ENCODE measurements around the gene ALG9.

ALG9 gene

GRCh38 chr11:111870886-111871692 is at the start of gene ALG9:
Gene ALG9 (minus strand): TSS chr11:111871581. CDS start chr11:111871482, 99 bp downstream.
- TF ChIP-seq MYC (IDR thresholded peaks at IDR 0.05; ENCODE audit: low read depth, low read length) (0 out of 2 replicates have a peak, but pooled peaks have one; percentile 34), CTCF (IDR thresholded peaks at IDR 0.05; ENCODE audit: low read depth, low read length) (no peak), POLR2A (IDR thresholded peaks at IDR 0.05; ENCODE audit: extremely low read depth, insufficient read length) (peak; percentile 52)
- TF ChIP-seq, protein P1, sequence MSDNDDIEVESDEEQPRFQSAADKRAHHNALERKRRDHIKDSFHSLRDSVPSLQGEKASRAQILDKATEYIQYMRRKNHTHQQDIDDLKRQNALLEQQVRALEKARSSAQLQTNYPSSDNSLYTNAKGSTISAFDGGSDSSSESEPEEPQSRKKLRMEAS (IDR thresholded peaks at IDR 0.05; ENCODE audit: low read depth, low read length): peak; percentile 55
- DNase-seq (ENCODE audit: low read depth): peak; percentile 90
- H3K4me3 ChIP-seq (ENCODE audit: low read depth, low read length): peak within 1 kb of the TSS; percentile 78

- DNase-seq (ENCODE audit: low read depth): no peak
- no peak overlapping the region for H3K4me3 ChIP-seq (ENCODE audit: low read depth, low read length)
- TF ChIP-seq MYC (IDR thresholded peaks at IDR 0.05; ENCODE audit: low read depth, low read length): no peak
Measured at GRCh38 chr11:111920908-111921307, 49.5 kb upstream of the ALG9 start.

- TF ChIP-seq CTCF (IDR thresholded peaks at IDR 0.05; ENCODE audit: low read depth, low read length) (no peak), POLR2A (IDR thresholded peaks at IDR 0.05; ENCODE audit: extremely low read depth, insufficient read length) (no peak), MYC (IDR thresholded peaks at IDR 0.05; ENCODE audit: low read depth, low read length) (no peak)
- TF ChIP-seq, protein P1 (IDR thresholded peaks at IDR 0.05; ENCODE audit: low read depth, low read length): no peak
- no peak within 1 kb of the TSS for H3K4me3 ChIP-seq (ENCODE audit: low read depth, low read length)
- DNase-seq (ENCODE audit: low read depth): no peak
Measured at GRCh38 chr11:111918390-111919256, 47.2 kb upstream of the ALG9 start, which contains the start of gene C11orf52. Gene C11orf52 (plus strand): TSS chr11:111918913. CDS start chr11:111918973, 60 bp downstream.

- DNase-seq (ENCODE audit: low read depth): no peak
- no peak for TF ChIP-seq POLR2A (IDR thresholded peaks at IDR 0.05; ENCODE audit: extremely low read depth, insufficient read length)
- no peak overlapping the region for H3K4me3 ChIP-seq (ENCODE audit: low read depth, low read length)
Measured at GRCh38 chr11:111917788-111918187, 46.4 kb upstream of the ALG9 start.

DNA sequence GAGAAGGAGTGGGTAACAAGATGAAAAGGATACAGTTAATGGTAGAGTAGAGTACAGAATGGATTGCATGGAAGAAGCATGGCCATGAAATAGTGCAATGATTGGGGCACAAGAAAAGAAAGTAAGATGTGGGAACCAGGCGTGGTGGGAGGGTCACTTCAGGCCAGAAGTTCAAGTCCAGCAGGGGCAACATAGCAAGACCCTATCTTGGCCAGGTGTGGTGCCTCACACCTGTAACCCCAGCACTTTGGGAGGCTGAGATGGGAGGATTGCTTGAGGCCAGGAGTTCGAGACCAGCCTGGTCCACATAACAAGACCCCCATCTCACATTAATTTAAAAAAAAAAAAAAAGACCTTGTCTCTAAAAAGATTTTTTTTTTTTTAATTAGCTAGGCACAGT is 45.9 kb upstream of the ALG9 start:
- H3K4me3 ChIP-seq (ENCODE audit: low read depth, low read length): no peak overlapping the region
- TF ChIP-seq, protein P1 (IDR thresholded peaks at IDR 0.05; ENCODE audit: low read depth, low read length): no peak
- TF ChIP-seq CTCF (IDR thresholded peaks at IDR 0.05; ENCODE audit: low read depth, low read length) (no peak), POLR2A (IDR thresholded peaks at IDR 0.05; ENCODE audit: extremely low read depth, insufficient read length) (no peak), MYC (IDR thresholded peaks at IDR 0.05; ENCODE audit: low read depth, low read length) (no peak)
- DNase-seq (ENCODE audit: low read depth): no peak

DNA sequence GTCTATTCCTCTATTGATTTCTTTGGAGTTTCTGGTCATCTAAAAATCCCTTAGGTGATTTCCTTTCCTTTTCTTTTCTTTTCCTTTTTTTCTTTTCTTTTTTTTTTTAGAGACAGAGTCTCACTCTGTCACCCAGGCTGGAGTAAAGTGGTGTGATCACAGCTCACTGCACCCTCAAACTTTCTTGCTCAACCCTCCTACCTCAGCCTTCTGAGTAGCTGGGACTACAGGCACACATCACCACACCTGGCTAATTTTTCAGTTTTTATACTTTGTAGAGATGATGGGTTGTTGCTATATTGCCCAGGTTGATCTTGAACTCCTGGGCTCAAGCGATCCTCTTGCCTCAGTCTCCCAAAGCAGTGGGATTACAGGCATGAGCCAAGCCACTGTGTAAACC is 45.4 kb upstream of the ALG9 start:
- TF ChIP-seq POLR2A (IDR thresholded peaks at IDR 0.05; ENCODE audit: extremely low read depth, insufficient read length) (no peak), MYC (IDR thresholded peaks at IDR 0.05; ENCODE audit: low read depth, low read length) (no peak), CTCF (IDR thresholded peaks at IDR 0.05; ENCODE audit: low read depth, low read length) (no peak)
- TF ChIP-seq, protein P1 (IDR thresholded peaks at IDR 0.05; ENCODE audit: low read depth, low read length): no peak
- DNase-seq (ENCODE audit: low read depth): no peak
- H3K4me3 ChIP-seq (ENCODE audit: low read depth, low read length): no peak overlapping the region
